Amygdala (tissue), 56 donors: ENCODE measurements around the gene DNER.
"Not testable (repeated sequence)": the region's sequence is repeated elsewhere in the genome, so short reads cannot be mapped to it uniquely, and the experiment has no call there.

Source experiments
- DNase-seq, 56 donors: peaks; one replicate each; lab custom pipeline; 2025; lab: John Stamatoyannopoulos, UW

The DNER gene

GRCh38 chr2:229372207-229372606 lies 342.1 kb downstream of the DNER start:
- no peak for DNase-seq

GRCh38 chr2:229371086-229371485 lies 343.3 kb downstream of the DNER start:
- DNase-seq: no peak

GRCh38 chr2:229370509-229370908 lies 343.8 kb downstream of the DNER start:
- no peak for DNase-seq

- DNase-seq: no peak
These were observed 351.1 kb downstream of the DNER start for GRCh38 chr2:229363185-229363814.

- DNase-seq: no peak
These were observed 363.5 kb downstream of the DNER start for GRCh38 chr2:229350883-229351282.

- DNase-seq: no peak
These were observed 364.1 kb downstream of the DNER start for GRCh38 chr2:229350117-229350805.

GRCh38 chr2:229348128-229348527 lies 366.2 kb downstream of the DNER start:
- DNase-seq: no peak

GRCh38 chr2:229346816-229347540 lies 367.4 kb downstream of the DNER start:
- DNase-seq: no peak

- no peak for DNase-seq
These were observed 369.4 kb downstream of the DNER start for GRCh38 chr2:229344955-229345354.

GRCh38 chr2:229344151-229344551 lies 370.2 kb downstream of the DNER start:
- DNase-seq: no peak

- no peak for DNase-seq
These were observed 370.7 kb downstream of the DNER start for GRCh38 chr2:229343661-229344060.

- DNase-seq: peak in 18 of 56 donors; percentile 2 to 44 (median 13)
These were observed 372.0 kb downstream of the DNER start for GRCh38 chr2:229342376-229342775.

GRCh38 chr2:229340086-229340760 lies 374.1 kb downstream of the DNER start:
- DNase-seq: no peak

GRCh38 chr2:229339618-229340017 lies 374.7 kb downstream of the DNER start:
- DNase-seq: no peak

- not testable (repeated sequence) for DNase-seq
These were observed 375.2 kb downstream of the DNER start for GRCh38 chr2:229339171-229339570.

- no peak for DNase-seq
These were observed 378.4 kb downstream of the DNER start for GRCh38 chr2:229335877-229336346.

GRCh38 chr2:229335330-229335729 lies 379.0 kb downstream of the DNER start:
- no peak for DNase-seq

- DNase-seq: peak in 5 of 56 donors; percentile 6 to 46 (median 22)
These were observed 383.4 kb downstream of the DNER start for GRCh38 chr2:229330952-229331351.

- no peak for DNase-seq
These were observed 394.8 kb downstream of the DNER start for GRCh38 chr2:229319558-229319957.

- no peak for DNase-seq
These were observed 400.2 kb downstream of the DNER start for GRCh38 chr2:229314117-229314516.

- no peak for DNase-seq
These were observed 400.8 kb downstream of the DNER start for GRCh38 chr2:229313591-229313990.
